NCI-H82 (cell line): Measurements from ENCODE around the gene UNC5A.

Source experiments
- DNase-seq: peaks from one replicate; lab custom pipeline; 2025; lab: John Stamatoyannopoulos, UW

UNC5A gene

DNA sequence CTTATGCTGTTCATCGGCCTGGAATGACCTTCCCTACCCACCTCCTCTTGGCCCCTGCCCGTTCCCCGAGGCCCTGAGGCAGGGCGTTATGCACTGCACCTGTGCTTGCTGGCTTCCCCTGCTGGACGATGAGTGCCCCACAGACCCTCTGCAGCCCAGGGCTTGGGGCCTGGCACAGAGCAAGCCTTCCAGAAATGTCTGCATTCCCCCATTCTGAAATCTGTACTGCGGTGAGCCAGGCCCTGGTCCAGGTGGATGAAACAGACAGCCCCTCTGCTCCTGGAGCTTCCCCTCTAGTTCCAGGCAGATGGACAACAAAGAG lies 35.0 kb downstream of the UNC5A start:
- no peak for DNase-seq

DNA sequence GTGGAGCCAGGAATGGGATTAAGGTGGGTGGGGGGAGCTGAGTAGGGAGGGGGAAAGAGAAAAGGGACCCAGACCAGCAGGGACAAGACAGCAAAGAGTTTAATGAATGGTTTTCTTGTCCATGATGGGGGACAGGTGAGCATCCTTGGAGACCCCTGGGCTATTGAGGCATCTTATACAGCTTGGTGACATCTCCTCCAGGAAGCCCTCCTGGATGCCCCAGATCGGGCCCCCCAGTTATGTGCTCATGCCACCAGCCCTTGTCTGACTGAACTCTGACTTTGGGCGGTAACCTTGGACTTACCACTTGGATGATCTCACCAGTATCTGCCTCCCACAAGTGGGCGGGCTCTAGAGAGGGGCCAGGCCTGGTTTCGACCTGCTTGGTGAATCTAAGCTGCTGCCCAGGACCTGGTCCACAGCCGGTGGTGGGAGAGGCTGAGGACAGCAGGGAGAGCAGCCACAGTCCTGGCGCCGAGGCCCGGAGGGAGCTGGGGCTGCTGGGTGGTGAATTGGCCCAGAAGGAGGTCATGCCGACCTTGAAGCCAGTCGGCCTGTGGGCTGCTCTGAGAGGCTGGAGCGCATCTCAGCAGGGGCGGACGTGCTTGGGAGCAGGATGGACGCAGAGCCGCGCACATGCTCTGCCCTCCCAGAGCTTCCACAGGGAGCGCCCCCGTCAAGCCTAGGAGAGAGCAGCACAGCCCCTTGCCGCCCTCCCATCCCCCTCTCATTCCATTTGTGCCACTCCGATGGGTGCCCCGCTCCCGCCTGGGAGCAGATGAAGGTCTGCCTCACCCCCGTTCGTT lies 36.2 kb downstream of the UNC5A start:
- peak; percentile 26 for DNase-seq

DNA sequence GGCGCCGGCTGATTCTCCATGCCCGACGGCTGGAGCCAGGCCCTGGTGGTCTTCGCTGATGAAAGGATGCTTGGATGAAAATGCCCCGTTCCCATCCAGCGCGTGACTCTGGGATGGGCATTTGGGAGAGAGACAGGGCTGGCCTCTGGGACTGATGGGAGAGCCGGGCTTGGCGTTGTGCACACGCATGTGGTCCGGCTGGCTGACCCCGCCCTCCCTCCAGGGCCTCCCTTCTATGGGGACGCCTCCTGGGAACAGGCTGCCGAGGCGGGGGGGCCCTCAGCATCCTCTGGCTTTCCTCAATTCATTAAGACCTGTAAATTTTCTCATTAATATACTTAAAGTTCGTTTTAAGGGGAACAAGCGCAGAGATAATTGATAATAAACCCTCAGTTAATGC lies 36.8 kb downstream of the UNC5A start:
- no peak for DNase-seq

DNA sequence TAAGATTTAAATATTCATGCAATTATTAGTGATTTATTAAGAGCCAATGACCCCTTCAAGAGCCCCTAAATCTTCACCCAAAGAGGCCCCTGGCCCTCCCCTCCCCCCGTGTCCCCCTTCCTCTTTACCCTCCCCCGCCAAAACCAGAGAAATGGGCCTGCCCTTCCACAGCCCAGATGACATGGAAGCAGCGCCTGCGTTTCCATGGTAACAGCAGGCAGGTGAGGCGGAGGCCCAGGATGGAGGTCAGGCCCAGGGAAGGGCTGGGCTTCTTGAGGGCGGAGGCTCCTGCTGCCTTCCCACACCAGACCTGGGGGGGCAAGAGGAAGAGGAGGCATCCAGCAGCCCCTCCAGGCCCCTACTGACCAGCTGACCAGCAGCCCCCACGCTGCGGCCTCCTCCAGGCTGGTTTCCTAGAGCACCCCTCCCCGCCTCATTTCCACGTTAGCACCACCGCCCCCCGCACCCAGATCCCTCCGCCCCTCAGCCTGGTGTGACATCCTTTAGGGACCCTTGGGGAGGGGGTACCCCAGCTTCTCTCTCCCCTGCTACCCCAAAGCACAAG lies 37.4 kb downstream of the UNC5A start:
- DNase-seq = no peak

DNA sequence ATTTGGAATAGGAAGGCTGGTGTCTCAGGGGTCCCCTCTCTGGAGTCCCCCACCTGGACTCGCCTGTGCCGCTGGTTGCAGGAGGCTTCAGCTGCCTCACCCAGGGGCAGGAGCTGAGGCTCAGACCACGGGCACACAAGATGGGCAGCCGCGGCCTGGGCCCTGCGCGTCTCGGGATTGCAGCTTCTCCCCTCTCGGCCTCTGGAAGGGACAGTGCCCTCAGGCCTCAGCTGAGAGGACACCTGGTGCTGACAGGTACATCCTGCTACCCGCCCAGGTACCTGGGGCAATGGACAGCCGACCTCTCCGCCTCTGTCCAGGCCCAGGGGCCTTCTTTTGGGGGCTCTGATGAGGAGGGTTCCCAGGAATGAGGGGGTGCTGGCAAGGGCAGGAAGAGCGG lies 38.3 kb downstream of the UNC5A start:
- DNase-seq = no peak

DNA sequence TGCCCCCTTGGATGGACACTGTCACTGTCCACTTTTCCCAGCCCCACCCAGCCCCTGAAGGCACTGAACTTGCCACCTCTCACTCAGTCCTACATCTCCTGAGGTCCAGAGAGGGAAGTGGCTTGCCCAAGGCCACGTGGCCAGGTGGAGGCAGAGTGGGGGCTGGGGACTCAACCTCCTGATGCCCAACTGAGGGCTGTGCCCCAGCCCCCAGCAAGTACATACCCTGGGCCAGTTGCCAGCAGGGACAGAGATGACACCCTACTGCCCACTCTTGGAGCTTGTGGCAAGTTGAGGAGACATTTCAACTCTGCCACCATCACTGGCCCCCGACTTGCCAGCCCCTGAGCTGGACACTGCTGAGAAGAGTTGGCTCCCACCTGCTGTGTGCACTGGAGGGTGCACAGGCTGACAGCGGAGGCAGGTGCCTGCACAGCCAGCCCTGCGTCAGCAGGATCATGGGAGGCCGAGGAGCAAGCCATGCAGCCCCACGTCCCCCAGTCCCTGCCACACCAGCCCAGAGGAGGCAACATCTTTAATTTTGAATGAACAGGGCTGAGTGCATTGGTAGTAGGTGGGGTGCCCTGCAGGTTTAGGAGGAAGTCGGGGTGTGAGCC lies 39.4 kb downstream of the UNC5A start:
- DNase-seq = no peak

DNA sequence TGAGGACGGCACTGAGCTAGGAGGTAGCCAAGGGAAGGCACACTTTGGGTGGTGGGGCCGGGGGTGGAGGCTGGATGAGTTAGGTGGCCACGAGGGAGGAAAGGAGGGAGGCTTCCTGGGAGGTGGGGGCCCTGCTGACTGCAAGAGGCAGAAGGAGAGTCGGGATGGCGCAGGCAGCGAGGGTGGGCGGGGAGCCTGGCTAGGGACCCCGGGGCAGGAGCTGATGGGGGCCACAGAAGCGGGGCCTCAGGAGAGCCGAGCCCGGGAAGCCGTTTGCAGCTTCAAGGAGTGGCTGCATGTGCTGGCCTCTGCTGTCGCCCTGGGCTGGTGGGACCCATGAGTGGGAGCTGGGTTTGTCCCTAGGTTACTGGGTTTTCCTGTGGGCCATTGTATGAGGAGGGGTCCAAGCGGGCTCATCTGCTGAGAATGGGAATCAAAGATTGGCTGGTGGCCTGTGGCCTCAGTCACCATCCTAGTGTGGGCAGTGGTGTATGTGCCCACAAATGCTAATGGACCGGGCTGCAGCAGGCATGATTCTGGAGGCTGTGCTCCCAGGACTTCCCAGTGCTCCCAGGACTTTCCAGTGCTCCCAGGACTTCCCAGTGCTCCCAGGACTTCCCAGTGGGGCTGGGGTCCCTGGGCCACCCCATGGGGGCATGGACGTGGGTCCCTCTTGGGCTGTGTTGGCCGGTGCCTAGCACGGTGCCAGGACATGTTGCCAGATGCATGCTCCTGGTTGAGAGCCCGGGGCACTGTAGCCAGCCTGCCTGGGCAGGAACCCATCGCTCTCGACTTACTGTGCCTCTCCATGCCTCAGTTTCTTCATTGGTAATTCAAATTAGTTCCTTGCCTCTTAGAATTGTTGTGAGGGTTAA lies 40.2 kb downstream of the UNC5A start:
- no peak for DNase-seq

DNA sequence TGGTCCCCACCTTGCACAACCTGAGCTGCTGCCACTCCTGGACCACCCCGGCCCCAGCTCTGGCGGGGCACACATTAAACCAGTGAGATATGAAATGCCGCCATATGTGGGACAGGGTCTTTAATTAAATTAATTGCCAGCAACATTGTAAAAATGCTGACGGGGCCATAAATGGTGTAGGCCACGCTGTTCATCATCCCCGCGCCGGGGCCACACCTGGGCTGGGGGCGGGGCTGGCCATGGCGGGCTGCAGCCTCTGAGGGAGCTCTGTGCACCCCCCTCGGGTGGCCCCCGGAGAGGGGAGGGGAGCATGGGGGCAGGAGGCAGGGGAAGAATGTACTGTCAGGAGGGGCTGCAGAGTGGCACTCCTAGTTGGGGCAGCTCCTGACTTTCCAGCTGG lies 41.0 kb downstream of the UNC5A start:
- DNase-seq = no peak

DNA sequence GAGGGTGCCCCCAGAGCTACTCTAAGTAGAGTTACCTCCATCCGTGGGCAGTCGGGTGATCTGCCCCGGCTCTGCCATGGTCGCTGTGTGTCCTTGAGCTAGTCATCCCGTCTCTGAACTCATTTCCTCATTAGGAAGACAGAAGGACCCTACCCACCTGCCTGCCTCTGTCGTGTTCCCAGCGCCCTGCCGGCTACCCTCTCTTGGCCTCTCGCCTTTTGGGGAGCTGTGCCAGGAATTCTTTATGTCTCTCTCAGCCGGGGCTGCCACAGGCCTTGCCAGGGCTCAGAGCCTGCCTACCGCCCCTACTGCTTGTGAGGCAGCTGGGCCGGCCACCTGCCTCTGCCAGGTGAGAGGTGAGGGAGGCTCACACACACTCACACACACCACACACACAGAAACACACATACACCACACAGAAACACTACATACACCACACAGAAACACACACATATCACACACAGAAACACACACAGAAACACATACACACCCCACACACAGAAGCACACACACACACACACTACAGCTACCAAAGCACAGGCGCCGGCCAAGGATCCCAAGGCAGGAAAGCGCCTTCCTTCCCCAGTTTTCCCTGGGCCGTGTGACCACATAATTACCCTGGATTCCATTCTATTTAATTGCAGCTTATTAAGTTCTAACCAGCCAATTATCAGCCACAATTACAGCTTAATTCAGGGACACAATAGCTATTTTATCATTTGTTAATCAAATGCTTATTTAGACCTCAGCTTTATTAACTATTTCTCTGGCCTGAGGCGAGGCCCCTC lies 41.7 kb downstream of the UNC5A start:
- no peak for DNase-seq

DNA sequence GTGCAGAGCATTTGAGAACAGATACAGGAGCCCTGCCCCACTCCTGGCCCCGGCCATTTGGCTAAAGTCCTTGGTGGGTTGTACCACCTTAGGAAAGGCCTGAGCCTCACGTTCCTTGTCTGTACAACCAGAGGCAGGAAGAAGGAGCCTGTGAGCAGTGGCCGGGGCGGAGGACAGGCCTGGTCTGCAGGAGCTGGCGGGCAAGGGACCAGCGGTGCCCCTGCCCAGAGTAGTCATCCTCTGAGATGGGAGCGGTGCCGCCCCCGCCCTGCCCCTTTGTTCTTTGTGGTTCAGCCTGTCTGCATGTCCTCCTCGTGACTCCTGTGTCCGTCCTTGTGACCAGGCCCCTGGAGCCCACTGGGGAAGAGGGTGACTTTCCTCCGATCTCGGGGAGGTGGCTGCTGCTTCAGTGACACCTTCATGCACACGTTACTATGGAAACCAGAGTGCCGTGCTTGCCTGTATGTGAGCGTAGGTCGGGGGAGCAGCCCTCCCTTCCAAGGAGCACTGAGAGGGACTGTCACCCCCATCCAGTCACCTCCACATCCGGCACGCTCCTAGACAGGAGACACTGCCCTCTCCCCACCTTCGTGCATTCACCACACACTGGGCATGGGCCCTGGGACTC lies 42.9 kb downstream of the UNC5A start:
- DNase-seq = no peak

DNA sequence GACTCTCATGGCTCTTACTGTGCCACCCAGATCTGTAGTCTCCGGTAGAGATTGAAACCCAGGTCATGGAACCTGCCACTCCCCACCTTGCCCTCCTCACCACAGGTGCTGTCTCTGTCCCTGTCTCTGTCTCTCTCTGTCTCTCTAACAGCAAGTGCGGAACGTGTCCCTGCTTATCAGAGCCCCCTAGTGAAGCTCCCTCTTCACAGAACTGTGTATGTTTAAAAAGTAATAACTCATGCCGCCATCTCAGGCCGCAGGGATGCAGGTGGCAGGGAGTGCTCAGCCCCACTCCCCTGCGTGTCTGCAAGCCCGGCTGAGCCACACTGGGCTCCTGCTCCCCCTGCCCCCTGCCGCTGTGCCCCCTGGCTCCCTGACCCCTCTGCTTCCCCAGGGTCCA lies 43.8 kb downstream of the UNC5A start:
- no peak for DNase-seq

DNA sequence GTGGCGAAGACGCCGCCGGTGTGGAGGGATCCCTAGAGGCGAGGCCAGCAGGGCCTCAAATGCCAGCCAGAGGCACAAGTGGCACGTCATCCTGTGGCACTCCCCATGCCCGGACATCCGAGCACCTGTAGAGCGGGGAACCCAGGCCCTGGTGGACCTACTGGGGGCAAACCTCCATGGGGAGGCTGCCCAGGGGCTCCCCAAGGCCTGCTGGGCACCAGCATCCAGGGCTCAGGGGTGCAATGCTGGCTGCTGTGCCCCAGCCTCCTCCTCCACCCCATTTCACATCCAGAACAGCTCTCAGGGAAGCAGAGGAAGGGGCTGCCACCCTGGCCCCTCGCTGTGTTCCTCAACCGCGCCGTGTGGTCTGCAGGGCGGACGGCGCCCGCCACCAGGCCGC lies 45.2 kb downstream of the UNC5A start:
- no peak for DNase-seq

DNA sequence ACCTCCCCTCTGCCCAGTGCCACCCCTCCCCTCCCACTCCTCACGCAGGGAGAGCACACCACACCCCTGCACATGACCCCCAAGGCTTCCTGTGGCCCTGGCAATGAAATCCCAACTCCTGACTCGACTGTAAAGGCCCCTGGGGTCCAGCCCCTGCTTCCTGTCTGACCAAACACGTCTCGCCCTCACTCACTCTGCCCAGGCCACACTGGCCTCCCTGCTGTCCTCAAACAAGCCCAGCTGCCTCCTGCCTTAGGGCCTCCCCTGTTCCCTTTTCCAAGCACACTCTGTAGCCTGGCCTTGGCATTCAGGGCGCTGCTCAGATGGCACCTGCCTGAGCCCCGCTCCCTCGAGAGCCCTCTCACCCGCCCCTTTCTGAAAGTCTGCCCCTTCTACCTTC lies 46.4 kb downstream of the UNC5A start:
- no peak for DNase-seq

DNA sequence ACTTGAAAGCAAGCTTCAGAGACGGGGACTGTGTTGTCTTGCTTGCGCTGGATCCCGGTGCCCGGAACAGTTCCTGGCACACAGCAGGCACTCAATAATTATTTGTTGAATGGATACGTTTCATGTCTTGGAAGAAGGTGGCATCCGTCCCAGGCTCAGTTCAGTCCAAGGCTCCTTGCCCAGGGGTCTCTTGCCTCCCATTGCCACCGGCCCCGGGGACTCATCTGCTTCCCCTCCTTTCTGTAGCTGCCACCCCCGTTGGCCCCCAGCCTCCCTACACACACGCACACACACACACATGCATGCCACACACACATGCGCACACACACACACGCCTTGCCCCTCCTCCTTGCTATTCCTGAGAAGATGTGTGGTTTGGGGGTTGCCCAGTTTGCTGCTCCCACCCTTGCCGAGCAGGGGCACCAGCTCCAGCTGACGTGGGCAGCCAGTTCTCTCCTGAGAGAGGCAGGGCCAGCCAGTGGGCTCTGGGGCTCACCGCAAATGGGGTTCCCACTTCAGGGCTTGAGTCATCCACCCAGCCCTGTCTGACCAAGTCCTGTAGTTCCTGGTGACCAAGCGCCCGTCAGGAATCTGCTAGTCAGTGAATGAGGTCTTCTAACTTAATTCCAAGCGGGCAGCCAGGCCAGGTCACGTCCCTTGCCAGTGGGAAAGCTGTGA lies 47.0 kb downstream of the UNC5A start:
- no peak for DNase-seq

DNA sequence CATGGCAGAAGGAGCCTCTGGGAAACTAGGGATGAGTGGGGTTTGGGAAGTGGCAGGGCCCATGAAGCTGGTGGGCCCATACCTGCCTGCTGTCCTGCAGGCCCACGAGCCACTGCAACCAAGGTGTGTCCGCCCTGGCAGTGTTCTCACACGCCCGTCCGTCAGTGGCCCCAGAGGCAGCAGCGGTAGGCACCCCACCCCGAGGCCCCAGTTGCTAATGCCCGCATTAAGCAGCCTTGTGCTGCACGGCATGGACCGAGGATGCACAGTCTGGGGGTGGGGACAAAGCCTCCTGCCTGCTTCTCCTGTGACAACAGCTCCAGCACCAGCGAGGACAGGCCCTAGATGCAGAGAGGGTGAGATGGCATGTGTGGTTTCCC lies 47.5 kb downstream of the UNC5A start:
- DNase-seq = no peak

DNA sequence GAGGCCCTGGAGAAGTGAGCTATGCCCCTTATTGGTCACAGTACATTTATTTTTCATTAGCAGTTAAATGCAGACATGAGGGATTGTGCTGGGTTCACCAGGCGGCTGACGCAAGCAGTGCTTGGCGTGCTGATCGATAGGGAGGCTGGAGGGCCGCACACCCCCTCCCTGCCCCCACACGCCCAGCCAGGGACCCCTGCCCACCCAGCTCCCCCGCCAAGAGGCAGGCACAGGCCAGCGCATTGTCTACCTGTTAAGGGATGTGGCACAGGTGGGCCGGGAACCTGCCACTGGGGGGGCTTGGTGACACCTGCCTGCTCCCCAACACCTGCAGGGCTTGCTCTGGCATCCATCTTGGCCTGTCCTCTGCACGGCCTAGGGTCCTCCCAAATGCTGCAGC lies 49.6 kb downstream of the UNC5A start:
- DNase-seq = no peak

DNA sequence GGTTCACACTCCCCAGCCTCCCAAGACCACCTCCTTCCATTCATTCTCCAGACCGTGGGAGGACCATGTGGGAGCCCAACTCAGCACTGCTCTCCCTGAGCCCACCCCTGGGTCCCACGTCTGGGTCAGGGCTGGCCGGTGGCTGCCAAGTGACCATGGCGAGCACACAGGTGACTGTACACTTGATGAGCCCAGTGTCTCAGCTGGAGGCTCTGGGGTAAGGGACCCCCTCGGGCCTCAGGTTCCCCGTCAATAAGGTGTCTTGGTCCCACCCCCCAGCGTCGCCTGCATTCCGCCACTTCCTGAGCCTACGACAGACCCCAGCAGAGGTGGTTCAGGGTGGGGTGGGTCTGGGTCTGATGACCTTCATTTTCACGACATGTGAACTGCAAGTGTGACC lies 50.0 kb downstream of the UNC5A start:
- no peak for DNase-seq

DNA sequence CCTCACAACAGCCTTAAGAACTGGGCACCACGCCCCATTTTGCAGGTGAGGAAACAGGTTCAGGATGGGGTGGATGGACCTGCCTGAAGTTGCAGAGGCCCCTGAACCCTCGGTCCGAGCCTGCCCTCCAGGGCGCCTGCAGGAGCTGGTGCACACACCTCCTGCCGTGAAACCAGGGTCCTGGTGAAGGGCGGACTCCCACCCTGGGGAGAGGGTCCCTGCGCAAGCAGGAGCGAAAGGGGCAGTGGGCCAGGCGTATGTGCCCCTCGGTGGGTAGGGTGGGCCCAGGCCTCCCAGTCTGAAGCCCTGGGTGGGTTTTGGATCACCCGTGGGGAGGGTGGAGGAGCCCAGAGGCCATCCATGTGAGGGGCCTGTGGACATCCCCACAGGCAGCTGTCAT lies 50.9 kb downstream of the UNC5A start:
- no peak for DNase-seq

DNA sequence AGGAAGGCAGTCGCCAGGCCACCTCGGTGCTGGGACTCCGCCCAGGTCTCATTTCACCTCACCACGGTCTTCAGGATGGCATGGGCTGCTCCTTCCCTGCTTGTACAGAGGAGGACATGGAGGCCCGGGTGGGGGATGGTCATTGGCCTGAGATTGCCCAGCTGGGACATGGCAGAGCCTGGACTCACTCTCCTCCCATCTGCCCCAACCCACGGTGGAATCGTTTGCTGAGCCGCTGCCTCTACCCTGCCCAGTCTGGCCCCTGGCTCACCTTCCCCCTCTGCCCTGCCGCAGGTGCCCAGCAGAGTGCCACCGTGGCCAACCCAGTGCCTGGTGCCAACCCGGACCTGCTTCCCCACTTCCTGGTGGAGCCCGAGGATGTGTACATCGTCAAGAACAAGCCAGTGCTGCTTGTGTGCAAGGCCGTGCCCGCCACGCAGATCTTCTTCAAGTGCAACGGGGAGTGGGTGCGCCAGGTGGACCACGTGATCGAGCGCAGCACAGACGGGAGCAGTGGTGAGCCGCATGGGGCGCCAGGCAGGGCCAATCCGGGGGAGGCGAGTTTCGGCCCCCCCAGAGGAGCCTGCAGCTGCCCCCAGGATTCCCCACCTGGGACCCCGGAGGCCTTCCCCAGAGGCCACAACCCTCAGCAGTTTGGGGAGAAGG lies 52.1 kb downstream of the UNC5A start:
- DNase-seq = no peak

DNA sequence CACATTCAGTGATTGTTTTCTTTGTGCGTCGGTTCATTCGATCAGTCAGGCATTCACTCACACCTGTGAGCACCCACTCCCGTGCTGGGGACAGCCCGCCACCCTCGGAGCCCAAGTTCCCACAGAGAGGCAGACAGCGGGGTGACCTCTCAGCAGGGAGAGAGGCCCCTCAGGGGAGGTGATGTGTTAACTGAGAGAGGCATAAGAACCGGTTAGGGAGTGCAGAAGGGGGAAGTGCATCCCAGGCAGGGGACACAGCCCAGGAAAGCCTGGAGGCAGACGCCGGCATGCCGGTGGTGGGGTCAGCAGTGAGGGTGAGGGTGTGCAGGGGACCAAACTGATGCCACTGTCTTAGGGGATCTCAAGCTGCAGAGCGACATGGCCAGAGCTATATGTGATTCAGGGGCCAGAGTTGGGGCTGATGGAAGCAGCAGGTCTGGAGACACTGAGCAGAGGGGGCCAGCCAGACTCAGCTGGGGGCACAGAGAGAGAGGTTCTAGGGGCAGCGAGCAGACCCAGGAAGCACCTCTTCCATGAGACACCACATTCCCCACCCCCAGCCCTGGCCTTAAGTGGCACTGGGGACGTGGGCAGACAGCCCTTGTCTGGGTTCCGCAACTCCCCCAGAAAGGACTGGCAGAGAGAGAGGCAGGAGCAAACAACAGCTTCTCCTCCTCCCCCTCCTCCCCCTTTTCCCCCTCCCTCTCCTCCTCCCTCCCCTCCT lies 52.8 kb downstream of the UNC5A start:
- DNase-seq = no peak
